Liver (tissue), 9 donors: Measurements from ENCODE around the gene CHIT1. TPM values are rescaled to one million over a fixed set of nuclear protein-coding genes. Genes with fewer than 3 reads are reported as not detected.

Experiments used
- DNase-seq: peaks from one replicate; pipeline ENCODE4 v3.0.0-alpha.2; 2017; ENCODE audit warnings: low spot score
- H3K27ac ChIP-seq, 2 donors: one replicate each; pipeline ENCODE4 v1.7.0; 2013; ENCODE audit warnings: inconsistent platforms in 2 of 2, low read length in 2 of 2, control low read depth in 1 of 2, low read depth in 1 of 2, mild to moderate bottlenecking in 1 of 2
- H3K27me3 ChIP-seq, 4 donors: one replicate each; pipeline versions ENCODE4 v1.6.1 to v1.7.0; 2013; ENCODE audit warnings: low read length in 3 of 4, inconsistent platforms in 1 of 4, mild to moderate bottlenecking in 1 of 4, moderate library complexity in 1 of 4; ENCODE audit not compliant: control insufficient read depth in 4 of 4, insufficient read depth in 4 of 4
- H3K36me3 ChIP-seq, 4 donors: one replicate each; pipeline versions ENCODE4 v1.6.1 to v1.7.0; 2013; ENCODE audit warnings: low read length in 3 of 4, mild to moderate bottlenecking in 3 of 4, low read depth in 1 of 4, moderate library complexity in 1 of 4; ENCODE audit not compliant: control insufficient read depth in 4 of 4, insufficient read depth in 3 of 4
- H3K4me1 ChIP-seq, 4 donors: one replicate each; pipeline versions ENCODE4 v1.6.1 to v1.7.0; 2013; ENCODE audit warnings: low read length in 3 of 4, mild to moderate bottlenecking in 3 of 4, moderate library complexity in 1 of 4; ENCODE audit not compliant: control insufficient read depth in 4 of 4, insufficient read depth in 4 of 4
- H3K4me3 ChIP-seq, 3 donors: one replicate each; pipeline versions ENCODE4 v1.6.1 to v1.7.0; 2013; ENCODE audit warnings: low read length in 3 of 3, control low read depth in 1 of 3, low read depth in 1 of 3, mild to moderate bottlenecking in 1 of 3
- H3K9ac ChIP-seq, 2 donors: one replicate each; pipeline ENCODE4 v1.7.0; 2013; ENCODE audit warnings: low read length in 2 of 2, mild to moderate bottlenecking in 2 of 2, moderate library complexity in 2 of 2, control low read depth in 1 of 2, low read depth in 1 of 2
- H3K9me3 ChIP-seq, 4 donors: one replicate each; pipeline versions ENCODE4 v1.6.1 to v1.7.0; 2013; ENCODE audit warnings: low read length in 3 of 4; ENCODE audit not compliant: control insufficient read depth in 4 of 4
- EGR1 ChIP-seq, 2 donors: IDR thresholded peaks; 2 replicates each; pipeline ENCODE4 v1.6.1; 2016 to 2018; ENCODE audit warnings: antibody characterized with exemption in 2 of 2, low read depth in 2 of 2
- FOXA1 ChIP-seq: IDR thresholded peaks from 2 replicates; pipeline ENCODE4 v1.6.1; 2016; ENCODE audit warnings: antibody characterized with exemption
- FOXA2 ChIP-seq: IDR thresholded peaks from 2 replicates; pipeline ENCODE4 v1.6.1; 2016; ENCODE audit warnings: antibody characterized with exemption
- GABPA ChIP-seq, 2 donors: IDR thresholded peaks in 1 of 2; conservative IDR thresholded peaks in 1 of 2; 2 replicates each; pipeline ENCODE4 v1.6.1; 2016; ENCODE audit warnings: antibody characterized with exemption in 2 of 2, mild to moderate bottlenecking in 1 of 2, moderate library complexity in 1 of 2
- HNF4A ChIP-seq, 2 donors: conservative IDR thresholded peaks; 2 replicates each; pipeline ENCODE4 v1.6.1; 2016; ENCODE audit warnings: antibody characterized with exemption in 2 of 2, mild to moderate bottlenecking in 2 of 2
- HNF4G ChIP-seq: IDR thresholded peaks from 2 replicates; pipeline ENCODE4 v1.6.1; 2016; ENCODE audit warnings: antibody characterized with exemption
- JUND ChIP-seq, 2 donors: IDR thresholded peaks; 2 replicates each; pipeline ENCODE4 v1.6.1; 2016; ENCODE audit warnings: antibody characterized with exemption in 2 of 2
- MAX ChIP-seq: IDR thresholded peaks from 2 replicates; pipeline ENCODE4 v1.6.1; 2016; ENCODE audit warnings: antibody characterized with exemption
- NR2F2 ChIP-seq: IDR thresholded peaks from 2 replicates; pipeline ENCODE4 v1.6.1; 2016; ENCODE audit warnings: antibody characterized with exemption
- RAD21 ChIP-seq, 2 donors: IDR thresholded peaks; 2 replicates each; pipeline ENCODE4 v1.6.1; 2016; ENCODE audit warnings: antibody characterized with exemption in 2 of 2, mild to moderate bottlenecking in 2 of 2
- RXRA ChIP-seq, 2 donors: IDR thresholded peaks; 2 replicates each; pipeline ENCODE4 v1.6.1; 2017 to 2018; ENCODE audit warnings: antibody characterized with exemption in 2 of 2, mild to moderate bottlenecking in 1 of 2
- TAF1 ChIP-seq: conservative IDR thresholded peaks from 2 replicates; pipeline ENCODE4 v1.6.1; 2016; ENCODE audit warnings: antibody characterized with exemption, mild to moderate bottlenecking
- YY1 ChIP-seq: IDR thresholded peaks from 2 replicates; pipeline ENCODE4 v1.6.1; 2016; ENCODE audit warnings: antibody characterized with exemption, mild to moderate bottlenecking
- ZBTB33 ChIP-seq: IDR thresholded peaks from 2 replicates; pipeline ENCODE4 v1.6.1; 2016; ENCODE audit warnings: antibody characterized with exemption
- WGBS: extraction: QIAGEN DNeasy Blood & Tissue Kit; methylation state at CpG from one replicate; pipeline ENCODE4 v1.1.7; 2013; 5-methylcytosine and 5-hydroxymethylcytosine counted together
- polyA plus RNA-seq, 2 donors: library from polyadenylated mRNA; stranded (reverse) in 1 of 2; unstranded in 1 of 2; fragments of 200-250 nt in 1 of 2; fragments of >200 nt in 1 of 2; fragmentation: Nextera tagmentation in 1 of 2; extraction: Ambion mirVana in 1 of 2; gene quantifications; one replicate each; pipeline versions ENCODE4 v1.2.1 to v1.2.3, GENCODE V29; 2013 to 2015
- total RNA-seq, 2 donors: library from RNA; depleted of rRNA; stranded (reverse); fragments of >200 nt; gene quantifications; one replicate each; pipeline ENCODE4 v1.2.3, GENCODE V29; 2014
- TF ChIP-seq, protein P1 (sequence below): IDR thresholded peaks from 2 replicates; pipeline ENCODE4 v1.6.1; 2016; ENCODE audit warnings: antibody characterized with exemption
- TF ChIP-seq, protein P2 (sequence below): fragments of 150-350 bp; IDR thresholded peaks from 2 replicates; pipeline ENCODE4 v1.5.1; 2017; ENCODE audit warnings: improper control_type of control experiment, low read depth, low read length; ENCODE audit not compliant: missing input control
- TF ChIP-seq, protein P3 (sequence below): IDR thresholded peaks from 2 replicates; pipeline ENCODE4 v1.6.1; 2016; ENCODE audit warnings: antibody characterized with exemption, mild to moderate bottlenecking
- donor health status: healthy.
- donor health status: healthy.
- donor health status: healthy.
- donor health status: healthy.
- donor health status: healthy.

Gene CHIT1
- total and polyA plus RNA-seq, 4 donors, result under 0.01 to 0.07 TPM; not detected in 2

DNA sequence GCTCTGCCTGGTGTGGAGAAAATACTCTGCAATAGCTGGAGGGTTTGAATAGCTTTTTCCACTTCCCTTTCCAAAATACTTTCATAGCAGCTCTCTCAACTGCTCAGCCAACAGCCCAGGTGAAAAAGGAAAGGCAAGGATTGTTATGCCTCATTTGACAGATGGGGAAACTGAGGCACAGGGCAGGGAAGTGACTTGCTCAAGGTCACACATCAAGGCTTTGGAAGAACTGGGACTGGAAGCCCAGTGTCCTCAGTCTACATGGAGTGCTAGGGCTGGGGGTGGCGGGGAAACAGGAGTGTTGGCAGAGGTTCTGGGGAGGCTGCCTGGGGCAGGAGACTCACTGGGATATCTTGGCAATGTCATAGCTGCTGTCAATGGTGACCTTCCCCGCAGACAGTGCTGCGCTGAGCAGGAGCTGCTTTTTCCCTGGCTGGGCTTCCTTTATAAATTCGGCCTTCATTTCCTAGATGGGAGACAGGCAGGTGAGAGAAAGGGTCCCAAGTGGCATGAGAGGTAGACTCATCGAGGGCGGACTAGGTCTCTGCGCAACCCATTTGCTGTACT lies 47.0 kb downstream of the CHIT1 start:
- Histone ChIP-seq H3K9me3 (no peaks in the 10 kb centered on the region), H3K9ac (no peak overlapping the region), H3K4me3 (no peak overlapping the region), H3K27ac (no peak overlapping the region), H3K27me3 (no peaks in the 10 kb centered on the region), H3K36me3 (no peaks in the 10 kb centered on the region), H3K4me1 (peaks cover 0 to 8% (median 2%) of the 10 kb centered on the region in 4 donors)
- 95% methylated on average over 7 of the region's 7 CpGs for WGBS
- TF ChIP-seq, protein P1, sequence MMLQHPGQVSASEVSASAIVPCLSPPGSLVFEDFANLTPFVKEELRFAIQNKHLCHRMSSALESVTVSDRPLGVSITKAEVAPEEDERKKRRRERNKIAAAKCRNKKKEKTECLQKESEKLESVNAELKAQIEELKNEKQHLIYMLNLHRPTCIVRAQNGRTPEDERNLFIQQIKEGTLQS, result no peak
- TF ChIP-seq YY1 (no peak), ZBTB33 (no peak), JUND (IDR thresholded peaks at IDR 0.05) (no peak), NR2F2 (no peak), TAF1 (no peak), HNF4A (conservative IDR thresholded peaks at IDR 0.05) (no peak), FOXA2 (no peak), RXRA (IDR thresholded peaks at IDR 0.05) (no peak), FOXA1 (no peak), RAD21 (IDR thresholded peaks at IDR 0.05) (no peak), EGR1 (IDR thresholded peaks at IDR 0.05; ENCODE audit: low read depth in 2 of 2) (no peak), MAX (no peak), HNF4G (no peak), GABPA (IDR thresholded peaks at IDR 0.05 in 1 of 2, conservative IDR thresholded peaks at IDR 0.05 in 1 of 2) (no peak)
- TF ChIP-seq, protein P2, sequence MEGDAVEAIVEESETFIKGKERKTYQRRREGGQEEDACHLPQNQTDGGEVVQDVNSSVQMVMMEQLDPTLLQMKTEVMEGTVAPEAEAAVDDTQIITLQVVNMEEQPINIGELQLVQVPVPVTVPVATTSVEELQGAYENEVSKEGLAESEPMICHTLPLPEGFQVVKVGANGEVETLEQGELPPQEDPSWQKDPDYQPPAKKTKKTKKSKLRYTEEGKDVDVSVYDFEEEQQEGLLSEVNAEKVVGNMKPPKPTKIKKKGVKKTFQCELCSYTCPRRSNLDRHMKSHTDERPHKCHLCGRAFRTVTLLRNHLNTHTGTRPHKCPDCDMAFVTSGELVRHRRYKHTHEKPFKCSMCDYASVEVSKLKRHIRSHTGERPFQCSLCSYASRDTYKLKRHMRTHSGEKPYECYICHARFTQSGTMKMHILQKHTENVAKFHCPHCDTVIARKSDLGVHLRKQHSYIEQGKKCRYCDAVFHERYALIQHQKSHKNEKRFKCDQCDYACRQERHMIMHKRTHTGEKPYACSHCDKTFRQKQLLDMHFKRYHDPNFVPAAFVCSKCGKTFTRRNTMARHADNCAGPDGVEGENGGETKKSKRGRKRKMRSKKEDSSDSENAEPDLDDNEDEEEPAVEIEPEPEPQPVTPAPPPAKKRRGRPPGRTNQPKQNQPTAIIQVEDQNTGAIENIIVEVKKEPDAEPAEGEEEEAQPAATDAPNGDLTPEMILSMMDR, result no peak
- TF ChIP-seq, protein P3, sequence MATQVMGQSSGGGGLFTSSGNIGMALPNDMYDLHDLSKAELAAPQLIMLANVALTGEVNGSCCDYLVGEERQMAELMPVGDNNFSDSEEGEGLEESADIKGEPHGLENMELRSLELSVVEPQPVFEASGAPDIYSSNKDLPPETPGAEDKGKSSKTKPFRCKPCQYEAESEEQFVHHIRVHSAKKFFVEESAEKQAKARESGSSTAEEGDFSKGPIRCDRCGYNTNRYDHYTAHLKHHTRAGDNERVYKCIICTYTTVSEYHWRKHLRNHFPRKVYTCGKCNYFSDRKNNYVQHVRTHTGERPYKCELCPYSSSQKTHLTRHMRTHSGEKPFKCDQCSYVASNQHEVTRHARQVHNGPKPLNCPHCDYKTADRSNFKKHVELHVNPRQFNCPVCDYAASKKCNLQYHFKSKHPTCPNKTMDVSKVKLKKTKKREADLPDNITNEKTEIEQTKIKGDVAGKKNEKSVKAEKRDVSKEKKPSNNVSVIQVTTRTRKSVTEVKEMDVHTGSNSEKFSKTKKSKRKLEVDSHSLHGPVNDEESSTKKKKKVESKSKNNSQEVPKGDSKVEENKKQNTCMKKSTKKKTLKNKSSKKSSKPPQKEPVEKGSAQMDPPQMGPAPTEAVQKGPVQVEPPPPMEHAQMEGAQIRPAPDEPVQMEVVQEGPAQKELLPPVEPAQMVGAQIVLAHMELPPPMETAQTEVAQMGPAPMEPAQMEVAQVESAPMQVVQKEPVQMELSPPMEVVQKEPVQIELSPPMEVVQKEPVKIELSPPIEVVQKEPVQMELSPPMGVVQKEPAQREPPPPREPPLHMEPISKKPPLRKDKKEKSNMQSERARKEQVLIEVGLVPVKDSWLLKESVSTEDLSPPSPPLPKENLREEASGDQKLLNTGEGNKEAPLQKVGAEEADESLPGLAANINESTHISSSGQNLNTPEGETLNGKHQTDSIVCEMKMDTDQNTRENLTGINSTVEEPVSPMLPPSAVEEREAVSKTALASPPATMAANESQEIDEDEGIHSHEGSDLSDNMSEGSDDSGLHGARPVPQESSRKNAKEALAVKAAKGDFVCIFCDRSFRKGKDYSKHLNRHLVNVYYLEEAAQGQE, result no peak
- DNase-seq, result no peak
